Epithelial cell of esophagus (primary cell): Measurements from ENCODE around the gene METRNL.

Experiments used
- DNase-seq: peaks from one replicate; pipeline ENCODE4 v3.0.0; 2010; ENCODE audit warnings: low read depth
- H3K4me3 ChIP-seq: 2 replicates; pipeline ENCODE4 v1.5.1; 2011; ENCODE audit warnings: mild to moderate bottlenecking, low read length, control low read depth
- TF ChIP-seq, protein P1 (sequence below): IDR thresholded peaks from 2 replicates; pipeline ENCODE4 v1.5.1; 2011; ENCODE audit warnings: low read depth, mild to moderate bottlenecking, low read length, control low read depth, inconsistent platforms; ENCODE audit not compliant: insufficient read depth; ENCODE audit errors: missing control alignments

METRNL gene

DNA sequence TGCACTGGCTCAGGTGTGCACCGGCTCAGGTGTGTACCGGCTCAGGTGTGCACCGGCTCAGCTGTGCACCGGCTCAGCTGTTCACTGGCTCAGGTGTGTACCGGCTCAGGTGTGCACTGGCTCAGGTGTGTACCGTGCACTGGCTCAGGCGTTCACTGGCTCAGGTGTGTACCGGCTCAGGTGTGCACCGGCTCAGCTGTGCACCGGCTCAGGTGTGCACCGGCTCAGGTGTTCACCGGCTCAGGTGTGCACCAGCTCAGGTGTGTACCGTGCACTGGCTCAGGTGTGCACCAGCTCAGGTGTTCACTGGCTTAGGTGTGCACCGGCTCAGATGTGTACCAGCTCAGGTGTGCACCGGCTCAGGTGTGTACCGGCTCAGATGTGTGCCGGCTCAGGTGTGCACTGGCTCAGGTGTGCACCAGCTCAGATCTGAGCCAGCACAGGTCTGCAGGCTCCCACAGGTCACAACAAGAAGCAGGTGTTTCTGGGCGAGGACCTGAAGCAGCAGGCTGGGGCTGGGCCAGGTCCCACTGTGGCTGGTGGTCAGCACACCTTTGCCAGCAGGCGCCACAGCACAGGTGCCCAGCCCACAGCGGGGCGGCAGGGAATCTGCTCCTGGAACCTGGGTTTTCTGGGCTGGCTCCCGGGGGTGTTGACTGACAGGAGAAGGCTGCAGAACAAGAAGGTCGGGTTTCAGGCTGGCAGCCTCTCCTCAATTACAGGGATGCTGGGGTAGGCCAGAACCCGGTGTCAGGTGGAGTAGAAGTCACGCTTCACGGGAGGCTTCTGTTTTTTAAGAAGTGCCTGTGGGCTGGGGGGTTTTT, 17.2 kb downstream of the METRNL start:
- TF ChIP-seq, protein P1, sequence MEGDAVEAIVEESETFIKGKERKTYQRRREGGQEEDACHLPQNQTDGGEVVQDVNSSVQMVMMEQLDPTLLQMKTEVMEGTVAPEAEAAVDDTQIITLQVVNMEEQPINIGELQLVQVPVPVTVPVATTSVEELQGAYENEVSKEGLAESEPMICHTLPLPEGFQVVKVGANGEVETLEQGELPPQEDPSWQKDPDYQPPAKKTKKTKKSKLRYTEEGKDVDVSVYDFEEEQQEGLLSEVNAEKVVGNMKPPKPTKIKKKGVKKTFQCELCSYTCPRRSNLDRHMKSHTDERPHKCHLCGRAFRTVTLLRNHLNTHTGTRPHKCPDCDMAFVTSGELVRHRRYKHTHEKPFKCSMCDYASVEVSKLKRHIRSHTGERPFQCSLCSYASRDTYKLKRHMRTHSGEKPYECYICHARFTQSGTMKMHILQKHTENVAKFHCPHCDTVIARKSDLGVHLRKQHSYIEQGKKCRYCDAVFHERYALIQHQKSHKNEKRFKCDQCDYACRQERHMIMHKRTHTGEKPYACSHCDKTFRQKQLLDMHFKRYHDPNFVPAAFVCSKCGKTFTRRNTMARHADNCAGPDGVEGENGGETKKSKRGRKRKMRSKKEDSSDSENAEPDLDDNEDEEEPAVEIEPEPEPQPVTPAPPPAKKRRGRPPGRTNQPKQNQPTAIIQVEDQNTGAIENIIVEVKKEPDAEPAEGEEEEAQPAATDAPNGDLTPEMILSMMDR, result no peak
- peak; percentile 72 for DNase-seq
- H3K4me3 ChIP-seq, result no peak overlapping the region

DNA sequence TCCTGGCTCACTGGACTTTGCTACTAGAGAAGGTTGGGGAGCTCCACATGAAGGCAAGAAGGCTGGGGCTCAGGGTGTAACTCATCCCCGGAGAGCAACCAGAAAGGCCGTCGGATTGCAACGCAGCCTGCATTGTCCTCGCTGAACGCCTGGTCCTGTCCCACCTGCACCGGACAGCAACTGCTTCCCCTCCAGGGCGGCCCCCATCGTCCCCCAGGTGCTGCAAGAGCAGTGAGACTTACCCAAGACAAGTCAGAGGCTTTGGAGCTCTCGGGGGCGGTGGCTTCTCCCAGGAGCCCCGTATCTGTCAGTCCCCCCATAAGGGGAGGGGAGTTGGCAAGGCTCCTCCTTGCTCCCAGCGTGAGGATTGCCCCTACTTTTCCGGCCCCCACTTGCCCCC, 18.4 kb downstream of the METRNL start:
- TF ChIP-seq, protein P1, result no peak
- DNase-seq, result no peak
- H3K4me3 ChIP-seq, result no peak overlapping the region

DNA sequence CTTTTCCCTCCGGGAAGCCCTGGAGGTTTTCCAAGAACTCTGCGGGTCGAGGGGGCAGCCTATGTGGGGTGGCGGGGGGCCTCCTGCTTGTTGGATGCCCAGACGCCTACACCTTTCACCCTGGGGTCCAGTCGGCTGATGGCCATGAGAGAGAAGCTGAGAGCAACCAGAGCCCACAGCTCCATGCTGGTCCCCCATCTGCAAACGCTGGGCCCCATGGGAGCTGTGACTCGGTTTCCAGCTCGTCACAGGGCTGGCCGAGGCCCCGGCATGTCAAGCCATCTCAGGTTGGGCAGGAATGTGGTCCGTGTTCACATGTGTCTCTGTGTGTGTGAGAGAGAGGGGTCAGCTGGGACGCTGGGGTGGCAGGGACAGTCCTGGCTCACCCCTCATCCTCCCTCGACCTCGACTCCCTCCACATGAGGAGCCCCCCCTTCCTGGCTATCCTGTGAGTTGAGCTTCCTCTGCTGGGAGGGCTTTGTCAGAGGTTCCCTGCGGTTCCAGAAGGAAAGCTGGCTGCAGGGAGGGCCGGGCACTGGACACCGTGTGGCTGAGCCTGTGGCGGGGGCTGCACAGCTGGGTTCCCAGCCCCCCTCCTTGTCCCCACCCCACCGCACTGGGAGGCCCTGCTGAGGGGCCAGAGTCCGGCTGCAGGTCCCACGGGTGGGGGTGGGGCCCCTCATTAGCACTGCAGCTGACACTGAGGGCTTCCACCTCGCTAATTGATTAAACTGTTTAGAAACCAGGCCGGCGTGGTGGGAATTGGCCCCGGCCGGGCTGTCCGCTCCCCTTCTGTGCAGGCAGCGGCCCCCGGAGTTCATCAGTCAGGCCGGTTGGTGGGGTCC, 19.1 kb downstream of the METRNL start:
- DNase-seq, result no peak
- TF ChIP-seq, protein P1, result no peak
- no peak overlapping the region for H3K4me3 ChIP-seq

DNA sequence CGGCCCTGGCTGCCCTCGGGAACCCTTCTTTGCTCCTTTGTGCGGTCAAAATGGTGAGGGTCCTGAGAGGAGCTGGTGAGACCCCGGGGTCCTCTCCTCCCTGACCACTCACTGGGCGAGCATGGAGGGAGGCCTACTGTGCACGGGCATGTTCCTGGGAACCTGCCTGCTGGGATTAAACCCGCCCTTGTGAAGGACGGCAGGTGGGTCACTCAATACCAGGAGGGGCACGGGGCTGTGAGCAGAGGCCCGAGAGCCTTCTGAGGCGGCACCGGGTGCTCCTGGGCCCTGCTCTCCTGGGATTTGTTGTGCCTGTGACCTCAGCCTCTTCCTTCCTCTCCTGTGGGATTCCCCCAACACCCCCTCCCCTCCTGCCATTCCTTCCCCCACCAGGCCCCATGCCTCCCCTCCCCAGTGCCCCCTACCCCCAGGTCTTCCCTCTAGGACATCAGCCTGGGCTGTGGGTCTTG, 19.7 kb downstream of the METRNL start:
- TF ChIP-seq, protein P1, result no peak

DNA sequence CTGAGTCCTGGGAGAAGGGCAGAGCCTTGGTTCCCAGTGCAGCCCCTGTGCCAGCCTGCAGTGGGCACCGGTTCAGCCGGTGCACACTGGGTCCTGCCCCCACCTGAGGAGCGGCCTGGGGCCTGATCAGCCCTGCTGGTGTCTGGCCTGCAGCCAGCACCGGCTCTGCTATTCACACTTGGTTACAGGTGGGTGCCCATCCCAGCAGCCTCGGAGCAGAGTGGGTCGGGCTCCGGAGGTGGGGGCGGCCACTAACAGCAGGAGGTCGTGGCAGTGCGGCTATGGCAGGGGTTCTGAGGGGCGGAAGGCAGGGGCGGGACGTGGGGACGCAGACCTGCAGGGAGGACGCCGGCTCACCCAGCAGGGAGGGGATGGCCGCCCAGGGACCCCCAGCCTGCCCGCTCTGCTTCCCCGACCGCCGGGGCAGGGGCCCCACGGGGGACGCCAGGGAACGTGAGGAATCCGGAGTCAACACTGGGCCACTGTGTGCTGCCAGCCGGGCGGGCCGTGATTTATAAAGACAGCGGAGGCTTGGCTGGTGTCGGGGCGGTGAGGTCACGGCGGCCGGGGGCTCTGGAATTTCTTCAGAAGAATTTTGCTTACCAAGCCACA, 20.3 kb downstream of the METRNL start:
- TF ChIP-seq, protein P1, result no peak
- H3K4me3 ChIP-seq, result no peak overlapping the region
- no peak for DNase-seq

More for the DNA sequence above, 19.7 kb downstream of the METRNL start:
- H3K4me3 ChIP-seq, result no peak overlapping the region
- DNase-seq, result no peak

DNA sequence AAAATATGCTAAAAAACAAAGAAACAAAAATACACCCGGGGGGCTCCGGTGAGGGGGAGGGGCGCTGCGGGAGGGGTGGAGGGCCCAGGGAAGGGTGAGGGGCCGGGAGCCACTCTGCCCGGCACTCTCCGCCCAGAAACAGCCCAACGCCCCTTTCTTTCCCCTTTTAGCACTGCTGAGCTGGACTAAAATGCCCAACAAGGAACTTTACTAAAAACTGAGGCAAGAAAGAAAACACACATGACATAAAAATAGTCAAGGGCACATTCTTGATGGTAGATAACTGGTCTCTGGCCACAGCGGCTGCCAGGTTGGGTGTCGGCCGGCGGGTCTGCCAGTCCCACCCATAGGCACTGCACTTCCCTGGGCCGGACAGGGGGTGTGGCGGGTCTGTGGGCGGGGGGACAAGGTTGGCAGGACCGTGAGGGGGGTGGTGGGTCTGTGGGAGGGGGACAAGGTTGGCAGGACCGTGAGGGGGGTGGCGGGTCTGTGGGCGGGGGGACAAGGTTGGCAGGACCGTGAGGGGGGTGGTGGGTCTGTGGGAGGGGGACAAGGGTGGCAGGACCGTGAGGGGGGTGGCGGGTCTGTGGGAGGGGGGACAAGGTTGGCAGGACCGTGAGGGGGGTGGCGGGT, 20.9 kb downstream of the METRNL start:
- TF ChIP-seq, protein P1, result no peak

More for the DNA sequence above, 20.9 kb downstream of the METRNL start:
- no peak overlapping the region for H3K4me3 ChIP-seq
- DNase-seq, result no peak
